Natural killer cell (primary cell): ENCODE measurements around the gene SLIT1. TPM values are rescaled to one million over a fixed set of nuclear protein-coding genes. Genes with fewer than 3 reads are reported as not detected.

Source experiments
- ATAC-seq, 3 donors: fragments of 150-1000 bp in 2 of 3; fragments of 200-7000 bp in 1 of 3; cut with Tn5 transposase; 1 replicate in 1 of 3; 2 replicates in 2 of 3; pipeline ENCODE4 v1.10.0; 2021; ENCODE audit warnings: mild to moderate bottlenecking in 2 of 3, moderate library complexity in 2 of 3
- DNase-seq, 2 donors: peaks; one replicate each; pipeline versions ENCODE4 v3.0.0 to v3.0.0-alpha.2; 2013 to 2021; ENCODE audit warnings: mixed read lengths in 1 of 2
- H3K27ac ChIP-seq: one replicate; pipeline ENCODE4 v1.5.1; 2013; ENCODE audit warnings: mild to moderate bottlenecking, low read length
- H3K27me3 ChIP-seq: one replicate; pipeline ENCODE4 v1.6.1; 2013; ENCODE audit warnings: low read length; ENCODE audit not compliant: control insufficient read depth, insufficient read depth
- H3K36me3 ChIP-seq: one replicate; pipeline ENCODE4 v1.6.1; 2013; ENCODE audit warnings: low read length; ENCODE audit not compliant: control insufficient read depth, insufficient read depth
- H3K4me1 ChIP-seq: one replicate; pipeline ENCODE4 v1.6.1; 2013; ENCODE audit warnings: low read length; ENCODE audit not compliant: control insufficient read depth, insufficient read depth
- H3K4me3 ChIP-seq: one replicate; pipeline ENCODE4 v1.5.1; 2013; ENCODE audit warnings: low read length
- H3K9me3 ChIP-seq: one replicate; pipeline ENCODE4 v1.6.1; 2013; ENCODE audit warnings: low read length; ENCODE audit not compliant: control insufficient read depth, insufficient read depth
- H3K27ac Mint-ChIP-seq, 2 donors: one replicate each; pipeline ENCODE4 v1.8.0; 2022; ENCODE audit warnings: mild to moderate bottlenecking in 2 of 2, mixed read lengths in 2 of 2, moderate library complexity in 1 of 2
- H3K27me3 Mint-ChIP-seq, 2 donors: one replicate each; pipeline ENCODE4 v1.8.0; 2022; ENCODE audit warnings: low read depth in 2 of 2, mixed read lengths in 2 of 2
- H3K36me3 Mint-ChIP-seq: one replicate; pipeline ENCODE4 v1.8.0; 2022; ENCODE audit warnings: mixed read lengths
- H3K4me1 Mint-ChIP-seq, 2 donors: one replicate each; pipeline ENCODE4 v1.8.0; 2022; ENCODE audit warnings: mixed read lengths in 2 of 2
- H3K4me3 Mint-ChIP-seq: one replicate; pipeline ENCODE4 v1.8.0; 2022; ENCODE audit warnings: mild to moderate bottlenecking, moderate library complexity, mixed read lengths
- H3K9me3 Mint-ChIP-seq, 2 donors: one replicate each; pipeline ENCODE4 v1.8.0; 2022; ENCODE audit warnings: mixed read lengths in 2 of 2
- WGBS: methylation state at CpG from one replicate; pipeline ENCODE4 v1.1.7; 2013; ENCODE audit warnings: missing lambda C conversion rate; ENCODE audit not compliant: insufficient coverage; 5-methylcytosine and 5-hydroxymethylcytosine counted together
- intact Hi-C: fragments of 100-400 bp; cut with micrococcal nuclease; formaldehyde crosslinking; loops from one replicate; pipeline ENCODE4 v1.14.2; 2022
- total RNA-seq, 4 donors: library from RNA; stranded (reverse); fragments of 120-200 nt in 1 of 4; gene quantifications; one replicate each; pipeline versions ENCODE4 v1.2.3 to v1.2.4, GENCODE V29; 2013 to 2022
- TF ChIP-seq, protein P1 (sequence below): fragments of 200-600 bp; IDR thresholded peaks from one replicate; pipeline ENCODE4 v1.8.0; 2022; ENCODE audit warnings: antibody characterized with exemption

The SLIT1 gene
- total RNA-seq, 3 donors from 2014 or later (not counting 1 experiment from before 2014, with no cell fraction given) = 0.28 to 1.5 (median 1.1) TPM

GRCh38 chr10:96973809-96974747 is 211.7 kb downstream of the SLIT1 start:
- H3K27ac ChIP-seq = no peak overlapping the region
- ATAC-seq = no peak
- intact Hi-C loops = no loop called here

DNA sequence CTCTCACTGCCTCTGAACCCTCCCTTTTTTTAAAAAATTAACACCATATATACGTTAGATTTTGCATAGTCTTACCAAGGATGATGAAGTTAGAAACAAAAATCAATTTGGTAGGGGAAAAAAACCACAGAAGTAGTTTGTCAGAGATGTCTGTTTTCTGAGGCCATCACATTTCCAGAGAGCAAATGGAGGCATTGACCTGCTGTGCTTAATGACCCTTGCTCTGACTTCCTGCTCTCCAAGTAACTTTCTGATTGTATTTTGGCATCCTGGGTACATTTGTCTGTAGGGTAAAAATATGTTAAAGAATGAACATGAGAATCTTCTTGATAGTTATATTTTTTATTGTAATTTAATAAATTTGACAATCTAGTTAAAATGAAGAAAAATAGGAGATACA is 213.5 kb downstream of the SLIT1 start:
- no peaks in the 10 kb centered on the region for H3K9me3 ChIP-seq
- no peak overlapping the region for H3K27ac Mint-ChIP-seq
- H3K9me3 Mint-ChIP-seq = no peaks in the 10 kb centered on the region
- no peaks in the 10 kb centered on the region for H3K27me3 Mint-ChIP-seq
- no peaks in the 10 kb centered on the region for H3K4me1 Mint-ChIP-seq
- WGBS = no CpG with 5 or more reads among the region's 1 CpG
- ATAC-seq = no peak
- no peak overlapping the region for H3K27ac ChIP-seq
- H3K4me1 ChIP-seq = no peaks in the 10 kb centered on the region
- no peaks in the 10 kb centered on the region for H3K36me3 Mint-ChIP-seq
- no peaks in the 10 kb centered on the region for H3K27me3 ChIP-seq
- H3K4me3 ChIP-seq = no peak overlapping the region
- TF ChIP-seq, protein P1, sequence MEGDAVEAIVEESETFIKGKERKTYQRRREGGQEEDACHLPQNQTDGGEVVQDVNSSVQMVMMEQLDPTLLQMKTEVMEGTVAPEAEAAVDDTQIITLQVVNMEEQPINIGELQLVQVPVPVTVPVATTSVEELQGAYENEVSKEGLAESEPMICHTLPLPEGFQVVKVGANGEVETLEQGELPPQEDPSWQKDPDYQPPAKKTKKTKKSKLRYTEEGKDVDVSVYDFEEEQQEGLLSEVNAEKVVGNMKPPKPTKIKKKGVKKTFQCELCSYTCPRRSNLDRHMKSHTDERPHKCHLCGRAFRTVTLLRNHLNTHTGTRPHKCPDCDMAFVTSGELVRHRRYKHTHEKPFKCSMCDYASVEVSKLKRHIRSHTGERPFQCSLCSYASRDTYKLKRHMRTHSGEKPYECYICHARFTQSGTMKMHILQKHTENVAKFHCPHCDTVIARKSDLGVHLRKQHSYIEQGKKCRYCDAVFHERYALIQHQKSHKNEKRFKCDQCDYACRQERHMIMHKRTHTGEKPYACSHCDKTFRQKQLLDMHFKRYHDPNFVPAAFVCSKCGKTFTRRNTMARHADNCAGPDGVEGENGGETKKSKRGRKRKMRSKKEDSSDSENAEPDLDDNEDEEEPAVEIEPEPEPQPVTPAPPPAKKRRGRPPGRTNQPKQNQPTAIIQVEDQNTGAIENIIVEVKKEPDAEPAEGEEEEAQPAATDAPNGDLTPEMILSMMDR = no peak
- no peak for DNase-seq
- no peaks in the 10 kb centered on the region for H3K36me3 ChIP-seq
- intact Hi-C loops = no loop called here
- no peak overlapping the region for H3K4me3 Mint-ChIP-seq

More at GRCh38 chr10:96973809-96974747, 211.7 kb downstream of the SLIT1 start:
- TF ChIP-seq, protein P1 = no peak
- Histone ChIP-seq H3K27me3 (no peaks in the 10 kb centered on the region), H3K4me1 (no peaks in the 10 kb centered on the region), H3K36me3 (no peaks in the 10 kb centered on the region), H3K4me3 (no peak overlapping the region), H3K9me3 (no peaks in the 10 kb centered on the region)
- Mint-ChIP-seq H3K4me3 (no peak overlapping the region), H3K27ac (no peak overlapping the region), H3K27me3 (no peaks in the 10 kb centered on the region), H3K36me3 (no peaks in the 10 kb centered on the region), H3K4me1 (no peaks in the 10 kb centered on the region), H3K9me3 (no peaks in the 10 kb centered on the region)
- whole genome bisulfite sequencing = 81% methylated on average over 4 of the region's 5 CpGs
- DNase-seq = no peak

DNA sequence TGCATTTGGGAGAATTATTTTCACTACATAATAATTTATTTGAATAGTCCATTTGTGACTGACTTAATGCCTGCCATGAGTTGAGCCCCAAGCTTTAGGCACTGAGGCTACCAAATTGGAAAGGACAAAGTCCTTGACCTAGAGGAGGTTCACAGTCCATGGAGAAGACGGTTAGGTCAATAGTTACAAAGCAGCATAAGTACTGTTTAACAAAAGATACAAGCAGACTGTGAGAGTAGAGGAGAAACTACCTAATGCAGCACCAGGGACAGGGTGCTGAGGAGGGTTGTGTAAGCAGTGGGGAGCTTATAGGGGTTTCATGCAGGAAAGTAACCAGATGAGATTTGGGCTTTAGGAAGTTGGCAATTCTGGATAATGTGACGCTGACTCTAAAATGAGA is 214.4 kb downstream of the SLIT1 start:
- 96% methylated on average over 2 of the region's 2 CpGs for WGBS
- intact Hi-C loops = no loop called here
- TF ChIP-seq, protein P1 = no peak
- Mint-ChIP-seq H3K27ac (no peak overlapping the region), H3K4me3 (no peak overlapping the region), H3K36me3 (no peaks in the 10 kb centered on the region), H3K27me3 (no peaks in the 10 kb centered on the region), H3K9me3 (no peaks in the 10 kb centered on the region), H3K4me1 (no peaks in the 10 kb centered on the region)
- H3K36me3 ChIP-seq = no peaks in the 10 kb centered on the region
- H3K4me3 ChIP-seq = no peak overlapping the region
- H3K4me1 ChIP-seq = no peaks in the 10 kb centered on the region
- DNase-seq = no peak
- H3K27ac ChIP-seq = no peak overlapping the region
- H3K27me3 ChIP-seq = no peaks in the 10 kb centered on the region
- no peak for ATAC-seq
- H3K9me3 ChIP-seq = no peaks in the 10 kb centered on the region
